Jurkat, Clone E6-1 (cell line): ENCODE results near the gene DENND11.
A peak's percentile ranks its signal among the peaks of the same experiment; 100 is the strongest.

Source experiments
- DNase-seq: peaks from one replicate; pipeline ENCODE4 v3.0.0-alpha.2; 2011; ENCODE audit warnings: low read depth, low spot score
- H3K4me3 ChIP-seq: 2 replicates; pipeline ENCODE4 v1.5.1; 2011; ENCODE audit warnings: mild to moderate bottlenecking, low read length, control low read depth, moderate library complexity

DENND11 gene

DNA sequence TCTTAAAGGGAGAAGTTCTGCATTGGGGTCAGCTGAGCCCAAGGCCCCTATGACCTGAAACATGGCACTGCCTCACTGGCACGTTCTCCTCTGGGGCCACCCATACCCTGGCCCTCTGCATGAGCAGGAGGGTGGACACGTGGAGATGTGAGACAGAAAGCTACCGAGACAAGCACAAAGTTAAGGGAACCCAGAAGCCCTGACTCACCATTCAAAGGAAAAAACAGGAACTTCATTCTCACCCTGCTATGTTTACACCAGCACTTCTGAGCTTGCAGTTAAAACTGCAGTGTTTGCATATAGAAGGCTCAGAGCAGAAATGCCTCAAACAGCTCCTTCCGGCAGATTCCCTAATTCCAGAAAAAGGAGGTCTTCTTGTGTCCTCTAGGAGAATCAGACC is 41.7 kb downstream of the DENND11 start:
- no peak overlapping the region for H3K4me3 ChIP-seq
- no peak for DNase-seq

DNA sequence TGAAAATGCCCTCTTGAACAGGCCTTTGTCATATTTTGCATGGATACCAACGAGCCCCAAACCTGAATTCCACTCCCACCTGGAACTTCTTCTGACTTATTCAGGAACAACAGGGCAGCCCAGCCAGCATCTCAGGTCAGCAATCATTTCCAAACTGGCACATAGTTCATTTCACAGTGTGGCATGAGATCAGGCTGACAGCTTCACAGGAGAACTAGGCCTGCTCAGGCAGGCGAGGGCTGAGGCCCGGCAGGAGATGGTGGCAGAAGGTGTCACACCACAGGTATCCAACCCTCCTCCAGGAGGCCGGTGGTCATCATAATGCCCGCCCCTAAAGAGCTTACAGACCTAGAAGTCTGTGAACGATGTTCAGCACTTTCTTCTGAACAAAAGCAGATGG is 42.5 kb downstream of the DENND11 start:
- no peak overlapping the region for H3K4me3 ChIP-seq
- DNase-seq: no peak

- no peak overlapping the region for H3K4me3 ChIP-seq
- DNase-seq: peak; percentile 76
These were observed 47.4 kb downstream of the DENND11 start for GRCh38 chr7:141654551-141654950.

GRCh38 chr7:141652691-141653090 is 49.3 kb downstream of the DENND11 start:
- no peak for DNase-seq
- H3K4me3 ChIP-seq: no peak overlapping the region
